ENCODE measurements around the gene ITGA11. TPM values are rescaled to one million over a fixed set of nuclear protein-coding genes. Genes with fewer than 3 reads are reported as not detected.

Gene ITGA11
- total RNA-seq, 2 experiments from 2014 or later: 0.02 TPM; not detected in 1

DNA sequence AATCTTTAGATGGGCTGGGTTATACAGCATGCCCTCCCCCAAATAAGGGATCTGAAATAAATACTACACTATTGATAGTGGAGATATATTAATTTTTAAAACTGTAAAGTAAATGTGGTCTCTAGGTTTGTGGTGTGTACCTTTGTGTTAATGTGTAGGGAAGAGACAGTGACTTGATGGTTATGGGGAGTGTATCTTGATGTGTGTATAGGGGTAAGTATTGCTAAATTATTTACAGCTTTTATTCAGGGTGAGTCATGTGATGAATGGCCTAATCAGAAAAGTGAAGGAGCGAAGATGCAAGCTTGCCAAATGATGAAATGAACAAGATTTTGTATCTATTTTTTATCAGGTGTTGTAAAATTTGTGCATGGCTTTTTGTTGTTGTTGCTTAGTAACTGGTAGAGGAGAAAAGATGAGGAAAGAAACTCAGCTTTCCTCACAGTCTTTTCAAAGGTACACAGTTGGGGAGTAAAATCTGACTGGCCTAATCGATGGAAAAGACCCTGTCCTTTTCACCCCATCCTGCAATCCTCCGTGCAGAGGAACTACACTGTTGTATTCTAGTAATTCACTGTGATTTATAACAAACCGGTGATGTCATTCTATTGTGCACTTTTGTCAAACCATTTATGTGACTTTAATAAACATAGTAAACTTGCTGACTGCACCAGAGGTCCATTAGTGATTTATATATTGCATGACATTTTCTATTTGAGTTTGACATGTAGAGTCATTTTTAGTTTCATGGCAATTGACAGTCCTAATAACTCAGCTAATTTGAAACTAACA, 136.8 kb downstream of the ITGA11 start:
- H3K4me3 Mint-ChIP-seq: no peak overlapping the region
- H3K27me3 Mint-ChIP-seq: no peaks in the 10 kb centered on the region
- H3K27ac Mint-ChIP-seq: no peak overlapping the region
- no peak for ATAC-seq
- CTCF ChIA-PET: interaction anchor here (0.5 to 4.5 kb wide), 5 partner anchors 9 to 46 kb away, joined by 3 to 33 read pairs (median 4); no protein-coding TSS in a partner anchor
- peaks cover 38% of the 10 kb centered on the region for H3K4me1 Mint-ChIP-seq
- peaks cover 28% of the 10 kb centered on the region for H3K36me3 Mint-ChIP-seq
- no peaks in the 10 kb centered on the region for H3K9me3 Mint-ChIP-seq (ENCODE audit: low read depth)
- DNase-seq: peak; percentile 8

DNA sequence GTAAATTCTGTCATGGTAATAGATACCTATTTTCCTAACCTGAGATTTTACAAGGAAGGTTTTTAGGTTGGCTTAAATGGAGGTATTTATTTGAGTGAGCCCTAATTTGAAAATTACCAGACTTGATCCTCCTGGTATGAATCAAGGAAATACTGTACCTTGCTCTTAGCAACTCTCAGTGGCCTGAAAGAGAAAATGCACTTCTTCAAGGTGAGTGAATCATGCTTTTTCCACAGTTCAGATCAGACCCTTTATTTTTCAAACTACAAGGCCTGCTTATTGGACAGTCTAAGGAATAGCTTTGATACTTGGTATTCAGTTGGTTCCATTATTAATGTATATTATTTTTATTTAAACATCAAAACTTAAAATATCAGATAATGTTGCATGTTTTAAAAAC, 139.0 kb downstream of the ITGA11 start:
- H3K9me3 Mint-ChIP-seq (ENCODE audit: low read depth): no peaks in the 10 kb centered on the region
- DNase-seq (no peak), ATAC-seq (peak; percentile 47)
- H3K27me3 Mint-ChIP-seq: no peaks in the 10 kb centered on the region
- CTCF ChIA-PET: interaction anchor here (1.6 to 4.5 kb wide), 3 partner anchors 13 kb away, joined by 5 to 33 read pairs (median 15); no protein-coding TSS in a partner anchor
- H3K4me1 Mint-ChIP-seq: peaks cover 28% of the 10 kb centered on the region
- H3K27ac Mint-ChIP-seq: no peak overlapping the region
- peaks cover 36% of the 10 kb centered on the region for H3K36me3 Mint-ChIP-seq
- H3K4me3 Mint-ChIP-seq: no peak overlapping the region

DNA sequence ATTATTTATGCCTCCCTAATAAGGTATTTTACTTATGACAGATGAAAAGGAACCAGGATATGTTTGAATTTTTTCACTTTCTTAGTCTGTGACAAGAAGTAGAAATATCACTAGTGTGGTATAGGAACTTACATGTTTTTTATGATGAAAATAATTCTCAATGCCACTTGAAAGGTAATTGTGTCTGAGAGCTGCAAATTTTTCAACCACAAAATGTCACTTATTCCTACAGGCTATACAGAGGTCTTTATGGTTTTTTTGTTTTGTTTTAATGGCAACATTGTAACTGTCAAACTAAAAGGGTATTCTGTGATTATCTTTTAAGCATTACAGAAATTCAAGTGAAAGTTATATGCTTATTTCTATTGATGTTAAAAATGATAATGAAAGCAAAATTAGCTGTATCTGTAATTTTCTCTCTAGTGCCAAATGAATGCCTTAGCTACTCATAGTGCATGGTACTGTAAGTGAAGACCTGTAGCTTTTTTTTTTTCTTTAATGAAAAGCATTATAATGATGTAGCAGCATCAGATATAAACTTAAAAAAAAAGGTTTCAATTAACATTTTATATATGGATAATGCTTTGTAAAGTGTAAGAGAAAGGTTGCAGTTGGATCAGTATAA, 139.7 kb downstream of the ITGA11 start:
- Mint-ChIP-seq H3K27ac (no peak overlapping the region), H3K27me3 (no peaks in the 10 kb centered on the region), H3K9me3 (ENCODE audit: low read depth) (no peaks in the 10 kb centered on the region), H3K36me3 (peaks cover 36% of the 10 kb centered on the region), H3K4me3 (no peak overlapping the region), H3K4me1 (peaks cover 30% of the 10 kb centered on the region)
- CTCF ChIA-PET: interaction anchor here (1.3 to 1.9 kb wide), 4 partner anchors 12 to 39 kb away, joined by 5 to 15 read pairs (median 7); no protein-coding TSS in a partner anchor
- ATAC-seq (peak; percentile 27), DNase-seq (no peak)

- Mint-ChIP-seq H3K4me1 (peaks cover 35% of the 10 kb centered on the region), H3K9me3 (ENCODE audit: low read depth) (no peaks in the 10 kb centered on the region), H3K4me3 (no peak overlapping the region), H3K27ac (no peak overlapping the region), H3K27me3 (no peaks in the 10 kb centered on the region), H3K36me3 (peaks cover 35% of the 10 kb centered on the region)
- ATAC-seq: no peak
- no peak for DNase-seq
- CTCF ChIA-PET: interaction anchor here (1.0 to 1.9 kb wide), 2 partner anchors 13 to 16 kb away, joined by 3 to 15 read pairs; partner anchors contain the start of gene FEM1B
These were observed 141.2 kb downstream of the ITGA11 start for GRCh38 chr15:68290715-68291114.

DNA sequence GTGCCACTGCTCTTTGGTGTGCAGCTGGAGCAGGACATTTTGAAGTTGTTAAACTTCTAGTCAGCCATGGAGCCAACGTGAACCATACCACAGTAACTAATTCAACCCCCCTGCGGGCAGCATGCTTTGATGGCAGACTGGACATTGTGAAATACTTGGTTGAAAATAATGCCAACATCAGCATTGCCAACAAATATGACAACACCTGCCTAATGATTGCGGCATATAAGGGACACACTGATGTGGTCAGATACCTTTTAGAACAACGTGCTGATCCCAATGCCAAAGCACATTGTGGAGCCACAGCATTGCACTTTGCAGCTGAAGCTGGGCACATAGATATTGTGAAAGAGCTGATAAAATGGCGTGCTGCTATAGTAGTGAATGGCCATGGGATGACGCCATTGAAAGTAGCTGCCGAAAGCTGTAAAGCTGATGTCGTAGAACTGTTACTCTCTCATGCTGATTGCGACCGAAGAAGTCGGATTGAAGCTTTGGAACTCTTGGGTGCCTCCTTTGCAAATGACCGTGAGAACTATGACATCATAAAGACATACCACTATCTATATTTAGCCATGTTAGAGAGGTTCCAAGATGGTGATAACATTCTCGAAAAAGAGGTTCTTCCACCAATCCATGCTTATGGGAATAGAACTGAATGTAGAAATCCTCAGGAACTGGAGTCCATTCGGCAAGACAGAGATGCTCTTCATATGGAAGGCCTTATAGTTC, 142.2 kb downstream of the ITGA11 start:
- H3K9me3 Mint-ChIP-seq (ENCODE audit: low read depth): no peaks in the 10 kb centered on the region
- peaks cover 40% of the 10 kb centered on the region for H3K36me3 Mint-ChIP-seq
- H3K27ac Mint-ChIP-seq: no peak overlapping the region
- ATAC-seq: no peak
- no peak for DNase-seq
- no peak overlapping the region for H3K4me3 Mint-ChIP-seq
- CTCF ChIA-PET: interaction anchor here (1.2 kb wide), 2 partner anchors 9 to 17 kb away, joined by 3 to 5 read pairs; no protein-coding TSS in a partner anchor
- H3K27me3 Mint-ChIP-seq: no peaks in the 10 kb centered on the region
- peaks cover 43% of the 10 kb centered on the region for H3K4me1 Mint-ChIP-seq

GRCh38 chr15:68289057-68289456, 142.9 kb downstream of the ITGA11 start:
- CTCF ChIA-PET: interaction anchor here (1.2 kb wide), 2 partner anchors 8 to 17 kb away, joined by 3 to 5 read pairs; no protein-coding TSS in a partner anchor
- peaks cover 44% of the 10 kb centered on the region for H3K36me3 Mint-ChIP-seq
- ATAC-seq (no peak), DNase-seq (no peak)
- no peak overlapping the region for H3K27ac Mint-ChIP-seq
- no peaks in the 10 kb centered on the region for H3K27me3 Mint-ChIP-seq
- peaks cover 47% of the 10 kb centered on the region for H3K4me1 Mint-ChIP-seq
- no peaks in the 10 kb centered on the region for H3K9me3 Mint-ChIP-seq (ENCODE audit: low read depth)
- no peak overlapping the region for H3K4me3 Mint-ChIP-seq

DNA sequence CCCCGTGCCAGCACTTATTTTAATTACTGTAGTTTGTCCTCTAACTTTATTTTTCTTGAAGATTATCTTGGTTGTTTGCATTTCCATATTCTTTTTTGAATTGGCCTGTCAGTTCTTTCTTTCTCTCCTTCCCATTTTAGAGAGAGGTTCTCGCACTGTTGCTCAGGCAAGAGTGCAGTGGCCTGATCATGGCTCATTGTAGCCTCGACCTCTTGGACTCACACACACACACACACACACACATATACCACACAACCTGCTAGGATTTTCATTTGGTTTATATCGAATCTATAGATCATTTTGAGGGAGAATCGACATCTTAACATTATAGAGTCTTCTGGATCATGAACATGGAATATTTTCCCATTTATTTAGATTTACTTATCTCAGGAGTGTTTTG, 145.7 kb downstream of the ITGA11 start:
- Mint-ChIP-seq H3K9me3 (ENCODE audit: low read depth) (no peaks in the 10 kb centered on the region), H3K27ac (peak overlapping the region; percentile 12), H3K27me3 (no peaks in the 10 kb centered on the region), H3K4me1 (peaks cover 47% of the 10 kb centered on the region), H3K4me3 (no peak overlapping the region), H3K36me3 (peaks cover 39% of the 10 kb centered on the region)
- CTCF ChIA-PET: interaction anchor here (0.6 kb wide), 1 partner anchor 9 kb away, joined by 3 read pairs; no protein-coding TSS in a partner anchor
- no peak for DNase-seq
- no peak for ATAC-seq

- Mint-ChIP-seq H3K36me3 (peaks cover 33% of the 10 kb centered on the region), H3K9me3 (ENCODE audit: low read depth) (no peaks in the 10 kb centered on the region), H3K4me1 (peaks cover 49% of the 10 kb centered on the region), H3K4me3 (no peak overlapping the region), H3K27ac (no peak overlapping the region), H3K27me3 (no peaks in the 10 kb centered on the region)
- ATAC-seq (no peak), DNase-seq (no peak)
- CTCF ChIA-PET: interaction anchor here (0.6 kb wide), 1 partner anchor 10 kb away, joined by 3 read pairs; no protein-coding TSS in a partner anchor
These were observed 146.5 kb downstream of the ITGA11 start for GRCh38 chr15:68285259-68285980.

DNA sequence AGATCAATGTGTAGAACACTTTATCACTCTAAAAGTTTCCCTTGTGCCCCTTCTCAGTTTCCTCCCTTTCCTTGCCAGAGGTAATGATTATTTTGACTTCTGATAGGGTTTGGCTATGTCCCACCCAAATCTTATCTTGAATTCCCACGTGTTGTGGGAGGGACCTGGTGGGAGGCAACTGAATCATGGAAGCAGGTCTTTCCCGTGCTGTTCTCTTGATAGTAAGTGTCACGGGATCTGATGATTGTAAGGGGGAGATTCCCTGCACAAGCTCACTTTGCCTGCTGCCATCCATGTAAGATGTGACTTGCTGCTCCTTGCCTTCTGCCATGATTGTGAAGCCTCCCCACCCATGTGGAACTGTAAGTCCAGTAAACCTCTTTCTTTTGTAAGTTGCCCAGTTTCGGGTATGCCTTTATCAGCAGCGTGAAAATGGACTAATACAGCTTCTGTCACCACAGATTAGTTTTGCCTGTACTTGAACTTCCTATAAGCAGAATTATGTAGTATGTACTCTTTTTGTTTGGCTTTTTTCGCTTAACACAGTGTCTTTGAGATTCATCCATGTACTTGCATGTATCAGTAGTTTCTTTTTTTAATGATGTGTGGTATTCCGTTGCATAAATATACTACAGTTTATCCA, 147.2 kb downstream of the ITGA11 start:
- ATAC-seq: no peak
- no peak for DNase-seq
- Mint-ChIP-seq H3K27ac (no peak overlapping the region), H3K9me3 (ENCODE audit: low read depth) (no peaks in the 10 kb centered on the region), H3K4me3 (no peak overlapping the region), H3K36me3 (peaks cover 31% of the 10 kb centered on the region), H3K27me3 (no peaks in the 10 kb centered on the region), H3K4me1 (peaks cover 56% of the 10 kb centered on the region)
- CTCF ChIA-PET: interaction anchor here (0.7 kb wide), 1 partner anchor 23 kb away, joined by 3 read pairs; no protein-coding TSS in a partner anchor

DNA sequence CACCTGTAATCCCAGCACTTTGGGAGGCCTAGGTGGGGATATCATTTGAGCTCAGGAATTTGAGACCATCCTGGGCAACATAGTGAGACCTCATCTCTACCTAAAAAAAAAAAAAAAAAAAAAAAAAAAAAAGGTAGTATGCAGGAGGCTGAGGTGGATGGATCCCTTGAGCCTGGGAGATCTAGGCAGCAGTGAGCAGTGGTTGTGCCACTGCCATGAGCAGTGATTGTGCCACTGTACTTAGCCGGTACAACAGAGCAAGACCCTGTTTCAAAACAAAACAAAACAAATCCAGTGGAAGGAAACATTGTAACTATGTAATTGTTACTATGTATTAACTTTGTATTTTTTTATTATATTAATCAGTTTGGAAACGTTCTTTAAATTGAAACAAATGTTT, 148.6 kb downstream of the ITGA11 start:
- Mint-ChIP-seq H3K4me1 (peaks cover 63% of the 10 kb centered on the region), H3K27me3 (no peaks in the 10 kb centered on the region), H3K9me3 (ENCODE audit: low read depth) (no peaks in the 10 kb centered on the region), H3K4me3 (no peak overlapping the region), H3K36me3 (peaks cover 26% of the 10 kb centered on the region), H3K27ac (no peak overlapping the region)
- DNase-seq: no peak
- CTCF ChIA-PET: interaction anchor here (0.6 kb wide), 2 partner anchors 15 to 461 kb away, joined by 3 read pairs; no protein-coding TSS in a partner anchor
- no peak for ATAC-seq

- Mint-ChIP-seq H3K27me3 (no peaks in the 10 kb centered on the region), H3K36me3 (peaks cover 22% of the 10 kb centered on the region), H3K27ac (no peak overlapping the region), H3K4me3 (peak overlapping the region; percentile 92), H3K9me3 (ENCODE audit: low read depth) (no peaks in the 10 kb centered on the region), H3K4me1 (peaks cover 60% of the 10 kb centered on the region)
- CTCF ChIA-PET: interaction anchor here (1.1 to 1.7 kb wide), 5 partner anchors 8 to 25 kb away, joined by 3 to 11 read pairs (median 5); no protein-coding TSS in a partner anchor
- DNase-seq (no peak), ATAC-seq (no peak)
These were observed 151.0 kb downstream of the ITGA11 start for GRCh38 chr15:68281008-68281407.
